WI38 (cell line): ENCODE data around the gene LGI4.

Source experiments
- H3K4me3 ChIP-seq: 2 replicates; pipeline ENCODE4 v1.5.1; 2011; ENCODE audit warnings: low read depth, mild to moderate bottlenecking, control low read depth, low read length
- CTCF ChIP-seq: IDR thresholded peaks from 2 replicates; pipeline ENCODE4 v1.5.1; 2012; ENCODE audit warnings: low read depth, mild to moderate bottlenecking, control low read depth, low read length

LGI4 gene

GRCh38 chr19:35159606-35160005, 24.7 kb upstream of the LGI4 start:
- no peak for TF ChIP-seq CTCF
- H3K4me3 ChIP-seq: no peak overlapping the region

GRCh38 chr19:35157431-35157830, 22.6 kb upstream of the LGI4 start:
- no peak overlapping the region for H3K4me3 ChIP-seq
- no peak for TF ChIP-seq CTCF

GRCh38 chr19:35156673-35157014, 21.8 kb upstream of the LGI4 start:
- no peak for TF ChIP-seq CTCF
- no peak overlapping the region for H3K4me3 ChIP-seq

GRCh38 chr19:35155981-35156672, 21.3 kb upstream of the LGI4 start:
- no peak for TF ChIP-seq CTCF
- H3K4me3 ChIP-seq: peak overlapping the region; percentile 88

GRCh38 chr19:35155441-35155840, 20.6 kb upstream of the LGI4 start:
- no peak for TF ChIP-seq CTCF
- H3K4me3 ChIP-seq: peak overlapping the region; percentile 88

GRCh38 chr19:35154525-35155406, 19.9 kb upstream of the LGI4 start, which contains the start of gene FXYD5:
TSS of gene FXYD5 (plus strand) at chr19:35154735. CDS start at chr19:35155551, 816 bp downstream.
- H3K4me3 ChIP-seq: peak within 1 kb of the TSS; percentile 88

More at GRCh38 chr19:35154525-35155406, 19.9 kb upstream of the LGI4 start, which contains the start of gene FXYD5:
- peak; percentile 10; the same call in 1 of the 2 replicates for TF ChIP-seq CTCF
